HL-60 (cell line): ENCODE results near the gene PIP5K1B.

Source experiments
- POLR2AphosphoS5 ChIP-seq: IDR thresholded peaks from 2 replicates; pipeline ENCODE4 v1.6.1; 2012; ENCODE audit warnings: low read depth
- REST ChIP-seq: IDR thresholded peaks from 2 replicates; pipeline ENCODE4 v1.6.1; 2012; ENCODE audit warnings: low read depth; ENCODE audit not compliant: insufficient replicate concordance
- SPI1 ChIP-seq: IDR thresholded peaks from 2 replicates; pipeline ENCODE4 v1.6.1; 2012; ENCODE audit warnings: low read depth, mild to moderate bottlenecking, borderline replicate concordance
- TF ChIP-seq, protein P1 (sequence below): IDR thresholded peaks from one replicate; pipeline ENCODE4 v1.5.1; 2011; ENCODE audit warnings: low read length, control low read depth, inconsistent platforms; ENCODE audit not compliant: insufficient read depth

DNA sequence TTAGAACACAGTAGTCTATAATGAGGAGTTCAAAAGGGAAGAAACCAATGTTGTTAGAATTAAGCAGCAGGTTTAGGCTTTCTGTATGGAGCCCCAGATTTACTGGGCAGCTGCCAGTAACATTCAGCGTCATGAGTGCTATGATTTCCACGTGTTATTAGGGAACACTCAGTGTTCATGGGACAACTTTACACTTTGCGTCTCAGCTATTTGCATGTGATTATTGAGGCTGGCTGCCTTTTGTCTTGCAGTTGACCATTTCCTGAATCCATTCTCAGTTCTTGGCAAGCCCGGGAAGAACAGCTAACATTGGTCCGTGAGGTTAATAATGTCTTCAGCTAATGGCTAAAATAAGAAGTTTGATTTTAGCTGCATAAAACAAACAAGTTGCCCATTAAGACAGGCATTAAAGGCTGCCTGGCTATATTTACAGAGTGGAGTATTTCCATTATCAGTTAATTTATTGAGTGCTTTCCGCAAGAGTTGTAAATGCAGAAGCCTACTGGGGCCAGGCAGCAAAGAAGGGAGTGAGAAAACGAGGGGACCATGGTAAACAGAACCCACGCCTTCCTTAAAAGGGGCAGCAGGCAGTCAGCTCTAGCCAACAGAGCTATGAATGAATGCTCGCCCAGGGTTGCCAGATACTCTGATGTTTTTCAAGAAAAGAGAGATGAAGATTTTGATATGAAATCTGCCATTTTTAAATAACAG is 120.9 kb downstream of the PIP5K1B start:
- TF ChIP-seq, protein P1, sequence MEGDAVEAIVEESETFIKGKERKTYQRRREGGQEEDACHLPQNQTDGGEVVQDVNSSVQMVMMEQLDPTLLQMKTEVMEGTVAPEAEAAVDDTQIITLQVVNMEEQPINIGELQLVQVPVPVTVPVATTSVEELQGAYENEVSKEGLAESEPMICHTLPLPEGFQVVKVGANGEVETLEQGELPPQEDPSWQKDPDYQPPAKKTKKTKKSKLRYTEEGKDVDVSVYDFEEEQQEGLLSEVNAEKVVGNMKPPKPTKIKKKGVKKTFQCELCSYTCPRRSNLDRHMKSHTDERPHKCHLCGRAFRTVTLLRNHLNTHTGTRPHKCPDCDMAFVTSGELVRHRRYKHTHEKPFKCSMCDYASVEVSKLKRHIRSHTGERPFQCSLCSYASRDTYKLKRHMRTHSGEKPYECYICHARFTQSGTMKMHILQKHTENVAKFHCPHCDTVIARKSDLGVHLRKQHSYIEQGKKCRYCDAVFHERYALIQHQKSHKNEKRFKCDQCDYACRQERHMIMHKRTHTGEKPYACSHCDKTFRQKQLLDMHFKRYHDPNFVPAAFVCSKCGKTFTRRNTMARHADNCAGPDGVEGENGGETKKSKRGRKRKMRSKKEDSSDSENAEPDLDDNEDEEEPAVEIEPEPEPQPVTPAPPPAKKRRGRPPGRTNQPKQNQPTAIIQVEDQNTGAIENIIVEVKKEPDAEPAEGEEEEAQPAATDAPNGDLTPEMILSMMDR, result no peak
- no peak for TF ChIP-seq POLR2AphosphoS5
- TF ChIP-seq REST, result no peak
- no peak for TF ChIP-seq SPI1
